Thyroid gland (tissue), 4 donors: ENCODE data around the gene TTF2. TPM values are rescaled to one million over a fixed set of nuclear protein-coding genes. Genes with fewer than 3 reads are reported as not detected.
A peak's percentile ranks its signal among the peaks of the same experiment; 100 is the strongest.
"Not testable (repeated sequence)": the region's sequence is repeated elsewhere in the genome, so short reads cannot be mapped to it uniquely, and the experiment has no call there.

Source experiments
- DNase-seq, 2 donors: peaks; one replicate each; pipeline ENCODE4 v3.0.0-alpha.2; 2019
- H3K27ac ChIP-seq, 3 donors: fragments of 200-600 bp; sonication (generic); 1 replicate in 2 of 3; 2 replicates in 1 of 3; pipeline ENCODE4 v1.5.1; 2016 to 2019; ENCODE audit warnings: mild to moderate bottlenecking in 1 of 3, moderate library complexity in 1 of 3
- H3K27me3 ChIP-seq: fragments of 200-600 bp; sonication (generic); one replicate; pipeline ENCODE4 v1.5.1; 2019
- H3K36me3 ChIP-seq, 2 donors: fragments of 200-600 bp; sonication (generic); one replicate each; pipeline ENCODE4 v1.5.1; 2016 to 2019
- H3K4me1 ChIP-seq, 2 donors: fragments of 200-600 bp; sonication (generic); one replicate each; pipeline ENCODE4 v1.5.1; 2017 to 2019
- H3K4me3 ChIP-seq, 3 donors: fragments of 200-600 bp; sonication (generic); replicated peaks in 1 of 3; 1 replicate in 2 of 3; 2 replicates in 1 of 3; pipeline ENCODE4 v1.5.1; 2016; ENCODE audit warnings: mild to moderate bottlenecking in 1 of 3
- H3K9me3 ChIP-seq: fragments of 200-600 bp; sonication (generic); one replicate; pipeline ENCODE4 v1.5.1; 2017
- CTCF ChIP-seq, 6 experiments: fragments of 200-600 bp in 3 of 6; fragments of 450-650 bp in 3 of 6; sonication (generic) in 3 of 6; IDR thresholded peaks; one replicate each; pipeline ENCODE4 v1.5.1; 2016 to 2019; ENCODE audit warnings: antibody characterized with exemption in 6 of 6, mild to moderate bottlenecking in 2 of 6, inconsistent platforms in 1 of 6, moderate library complexity in 1 of 6
- POLR2A ChIP-seq, 2 donors: fragments of 450-650 bp; IDR thresholded peaks; one replicate each; pipeline ENCODE4 v1.6.1; 2017; ENCODE audit warnings: antibody characterized with exemption in 2 of 2, mild to moderate bottlenecking in 2 of 2, moderate library complexity in 1 of 2
- WGBS, 2 donors: methylation state at CpG; one replicate each; pipeline ENCODE4 v1.1.5; 2017; 5-methylcytosine and 5-hydroxymethylcytosine counted together
- intact Hi-C: fragments of 100-400 bp; cut with DNase I; formaldehyde crosslinking; loops from one replicate; pipeline ENCODE4 v1.15.1; 2023
- total RNA-seq, 4 donors: library from RNA; depleted of rRNA; stranded (reverse); fragments of >200 nt; gene quantifications; one replicate each; pipeline ENCODE4 v1.2.3, GENCODE V29; 2016

Gene TTF2
- total RNA-seq, 4 donors from 2014 or later = 6.0 to 32.3 (median 17.2) TPM

- intact Hi-C loops = no loop called here
- Histone ChIP-seq H3K9me3 (no peaks in the 10 kb centered on the region), H3K36me3 (peaks cover 0 to under 1% of the 10 kb centered on the region in 2 donors), H3K4me3 (no peak overlapping the region), H3K27ac (no peak overlapping the region), H3K4me1 (peaks cover 9 to 11% of the 10 kb centered on the region in 2 donors), H3K27me3 (no peaks in the 10 kb centered on the region)
- TF ChIP-seq POLR2A (IDR thresholded peaks at IDR 0.05) (no peak), CTCF (IDR thresholded peaks at IDR 0.05) (no peak)
- WGBS, 2 donors = 89 to 97% methylated on average over 11 of the region's 12 CpGs
- no peak for DNase-seq
These were observed 58.0 kb downstream of the TTF2 start for GRCh38 chr1:117118137-117118536.

GRCh38 chr1:117119144-117119543, 59.0 kb downstream of the TTF2 start:
- 95 to 96% methylated on average over 10 of the region's 10 CpGs for WGBS, 2 donors
- DNase-seq, H3K27ac ChIP-seq, H3K9me3 ChIP-seq, H3K36me3 ChIP-seq, H3K4me3 ChIP-seq, intact Hi-C loops, H3K27me3 ChIP-seq: not testable (repeated sequence)
- H3K4me1 ChIP-seq = peaks cover 9 to 11% of the 10 kb centered on the region in 2 donors

GRCh38 chr1:117120774-117121588, 60.9 kb downstream of the TTF2 start:
- no peaks in the 10 kb centered on the region for H3K36me3 ChIP-seq
- no peak for DNase-seq
- no peaks in the 10 kb centered on the region for H3K9me3 ChIP-seq
- H3K27ac ChIP-seq = peak overlapping the region; percentile 84 to 94 (median 87)
- H3K4me3 ChIP-seq = peak overlapping the region; percentile 18 to 80 (median 59)
- TF ChIP-seq POLR2A (IDR thresholded peaks at IDR 0.05) (no peak), CTCF (IDR thresholded peaks at IDR 0.05) (no peak)
- 19 to 22% methylated on average over 24 to 29 of the region's 29 CpGs for WGBS, 2 donors
- H3K27me3 ChIP-seq = no peaks in the 10 kb centered on the region
- intact Hi-C loops = loop anchor here (5.0 to 10.0 kb wide), 2 partner anchors 54 to 164 kb away; no protein-coding TSS in a partner anchor
- peaks cover 9 to 11% of the 10 kb centered on the region in 2 donors for H3K4me1 ChIP-seq

GRCh38 chr1:117121589-117122329, 61.6 kb downstream of the TTF2 start, which contains the start of gene TRIM45:
Gene TRIM45, minus strand, starts transcription at chr1:117121749. Its CDS starts 548 bp downstream, at chr1:117121201.
- peak in 1 of 2 donors; percentile 73 for TF ChIP-seq POLR2A (IDR thresholded peaks at IDR 0.05)
- peak; percentile 38 to 82 (median 70) for TF ChIP-seq CTCF (IDR thresholded peaks at IDR 0.05)
- WGBS, 2 donors = 1% methylated on average over 33 to 47 of the region's 71 CpGs
- Histone ChIP-seq H3K9me3 (no peaks in the 10 kb centered on the region), H3K27ac (peak within 1 kb of the TSS; percentile 84 to 94 (median 87)), H3K4me3 (peak within 1 kb of the TSS; percentile 18 to 80 (median 59)), H3K27me3 (no peaks in the 10 kb centered on the region), H3K36me3 (no peaks in the 10 kb centered on the region), H3K4me1 (peaks cover 9 to 11% of the 10 kb centered on the region in 2 donors)
- DNase-seq = peak; percentile 98
- intact Hi-C loops = loop anchor here (5.0 to 10.0 kb wide), 2 partner anchors 54 to 163 kb away; no protein-coding TSS in a partner anchor

GRCh38 chr1:117122330-117123025, 62.4 kb downstream of the TTF2 start:
- Histone ChIP-seq H3K4me1 (peaks cover 9 to 11% of the 10 kb centered on the region in 2 donors), H3K27ac (peak overlapping the region; percentile 84 to 94 (median 87)), H3K27me3 (no peaks in the 10 kb centered on the region), H3K36me3 (no peaks in the 10 kb centered on the region), H3K4me3 (peak overlapping the region; percentile 18 to 80 (median 59)), H3K9me3 (no peaks in the 10 kb centered on the region)
- intact Hi-C loops = loop anchor here (5.0 to 10.0 kb wide), 2 partner anchors 55 to 162 kb away; no protein-coding TSS in a partner anchor
- TF ChIP-seq CTCF (IDR thresholded peaks at IDR 0.05) (no peak), POLR2A (IDR thresholded peaks at IDR 0.05) (no peak)
- no peak for DNase-seq
- 32 to 51% methylated on average over 18 to 32 of the region's 32 CpGs for WGBS, 2 donors
